Measurements from ENCODE around the gene CNN2. TPM values are rescaled to one million over a fixed set of nuclear protein-coding genes. Genes with fewer than 3 reads are reported as not detected.

The CNN2 gene
- total and polyA plus RNA-seq, 2 of the 8 experiments (the other 6 are each of a cell fraction or from before 2014, with no cell fraction given), result 189 to 551 TPM

GRCh38 chr19:1064661-1065605 is 38.5 kb downstream of the CNN2 start:
- H2BK5ac ChIP-seq (ENCODE audit: low read depth, low read length), result peak overlapping the region; percentile 60; the same call in 1 of the 2 replicates
- no peaks in the 10 kb centered on the region for H3K36me3 ChIP-seq (ENCODE audit: control insufficient read depth in 2 of 4, insufficient read depth in 4 of 4, low read length in 3 of 4)
- WGBS, 2 experiments (ENCODE audit: extremely low coverage in 1 of 2, insufficient coverage in 1 of 2, insufficient read length in 1 of 2, insufficient replicate concordance in 2 of 2, low coverage in 1 of 2, low lambda C conversion rate in 2 of 2, missing lambda C conversion rate in 1 of 2), result 27% methylated on average over 60 of the region's 60 CpGs; no CpG with 5 or more reads in 1 of the 2 experiments
- DNase-seq (ENCODE audit: low read depth in 1 of 2, low spot score in 2 of 2) (peak in 1 of 2 experiments; percentile 88), FAIRE-seq (no peak)
- H4K20me1 ChIP-seq (replicated peaks in 1 of 2; ENCODE audit: control insufficient read depth in 1 of 2, insufficient read depth in 2 of 2, low read length in 2 of 2), result peaks cover 0 to 9% of the 10 kb centered on the region in 2 experiments
- H2AK5ac ChIP-seq (ENCODE audit: low read depth, low read length), result peak overlapping the region; percentile 29; the same call in 1 of the 2 replicates
- H3K23ac ChIP-seq (ENCODE audit: insufficient read length), result no peak overlapping the region
- peak overlapping the region; percentile 35 to 68 for H3K4me2 ChIP-seq (ENCODE audit: insufficient read depth in 1 of 2, low read depth in 2 of 2, low read length in 2 of 2)
- no peak overlapping the region for H4K5ac ChIP-seq (ENCODE audit: insufficient read length, low read depth, low read length)
- H3K23me2 ChIP-seq (ENCODE audit: low read depth, low read length), result peaks cover 11% of the 10 kb centered on the region; the same call in 1 of the 2 replicates
- H3K4me3 ChIP-seq (ENCODE audit: extremely low read depth in 1 of 4, insufficient read depth in 2 of 4, low read depth in 3 of 4, low read length in 4 of 4), result peak overlapping the region in 2 of 4 experiments; percentile 9 to 54; a peak in 3 of 8 replicates
- no peaks in the 10 kb centered on the region for H3K79me2 ChIP-seq (ENCODE audit: control insufficient read depth in 1 of 2, insufficient read depth in 2 of 2, low read length in 2 of 2)
- H2BK20ac ChIP-seq (ENCODE audit: low read length), result peak overlapping the region; percentile 55; the same call in 1 of the 2 replicates
- H3K27me3 ChIP-seq (replicated peaks in 1 of 4; ENCODE audit: control insufficient read depth in 3 of 4, extremely low read depth in 1 of 4, insufficient read depth in 3 of 4, low read length in 3 of 4), result peaks cover 0 to 26% (median 18%) of the 10 kb centered on the region in 4 experiments; a peak in 5 of 7 replicates
- H4K91ac ChIP-seq (replicated peaks; ENCODE audit: insufficient read length, low read length), result peak overlapping the region; percentile 5
- H3K9ac ChIP-seq (replicated peaks in 1 of 4; ENCODE audit: extremely low read depth in 1 of 4, low read depth in 3 of 4, low read length in 3 of 4), result no peak overlapping the region
- peak overlapping the region; percentile 46; the same call in 1 of the 2 replicates for H2BK15ac ChIP-seq (ENCODE audit: low read length)
- H3K79me1 ChIP-seq (ENCODE audit: low read depth, low read length), result no peaks in the 10 kb centered on the region
- H3K14ac ChIP-seq (ENCODE audit: insufficient read length), result no peak overlapping the region
- H3K4ac ChIP-seq (replicated peaks; ENCODE audit: insufficient read length, low read depth, low read length), result no peak overlapping the region
- H2BK12ac ChIP-seq (ENCODE audit: low read depth, low read length), result peak overlapping the region; percentile 80; the same call in 1 of the 2 replicates
- H2BK120ac ChIP-seq (replicated peaks; ENCODE audit: low read depth, low read length), result no peak overlapping the region
- H2AFZ ChIP-seq (ENCODE audit: low read length), result no peak overlapping the region
- ChIA-PET POLR2A (ENCODE audit: partially characterized antibody) (interaction anchor here (0.5 to 6.9 kb wide), 16 partner anchors 9 to 291 kb away, joined by 3 to 97 read pairs (median 4); partner anchors contain the start of genes CIRBP, CNN2, GPX4 and RNU6-2), CTCF (ENCODE audit: partially characterized antibody) (interaction anchor here (0.7 to 5.2 kb wide), 20 partner anchors 8 to 388 kb away, joined by 3 to 54 read pairs (median 3); partner anchors contain the start of gene ABCA7)
- H3K9me3 ChIP-seq (ENCODE audit: insufficient read depth in 2 of 2, low read depth in 1 of 2, low read length in 1 of 2), result peaks cover 0 to 21% of the 10 kb centered on the region in 2 experiments; a peak in 2 of 4 replicates
- no peak overlapping the region for H3K27ac ChIP-seq (ENCODE audit: low read depth, low read length)
- peak overlapping the region; percentile 90 for H3K18ac ChIP-seq (ENCODE audit: extremely low read depth, low read length)
- no peak overlapping the region for H3K56ac ChIP-seq (replicated peaks; ENCODE audit: insufficient read length, low read depth, low read length)
- H3K4me1 ChIP-seq (replicated peaks in 1 of 4; ENCODE audit: control insufficient read depth in 3 of 4, insufficient read depth in 4 of 4, low read length in 3 of 4), result peaks cover 0 to 27% (median 19%) of the 10 kb centered on the region in 4 experiments; a peak in 6 of 7 replicates
- H4K8ac ChIP-seq (ENCODE audit: extremely low read depth, insufficient read depth, low read length), result peak overlapping the region; percentile 92
- TF ChIP-seq GABPA (IDR thresholded peaks at IDR 0.05; ENCODE audit: borderline replicate concordance, insufficient read depth, low read length), result peak; percentile 80; the same call in 1 of the 2 replicates
- TF ChIP-seq, protein P1, sequence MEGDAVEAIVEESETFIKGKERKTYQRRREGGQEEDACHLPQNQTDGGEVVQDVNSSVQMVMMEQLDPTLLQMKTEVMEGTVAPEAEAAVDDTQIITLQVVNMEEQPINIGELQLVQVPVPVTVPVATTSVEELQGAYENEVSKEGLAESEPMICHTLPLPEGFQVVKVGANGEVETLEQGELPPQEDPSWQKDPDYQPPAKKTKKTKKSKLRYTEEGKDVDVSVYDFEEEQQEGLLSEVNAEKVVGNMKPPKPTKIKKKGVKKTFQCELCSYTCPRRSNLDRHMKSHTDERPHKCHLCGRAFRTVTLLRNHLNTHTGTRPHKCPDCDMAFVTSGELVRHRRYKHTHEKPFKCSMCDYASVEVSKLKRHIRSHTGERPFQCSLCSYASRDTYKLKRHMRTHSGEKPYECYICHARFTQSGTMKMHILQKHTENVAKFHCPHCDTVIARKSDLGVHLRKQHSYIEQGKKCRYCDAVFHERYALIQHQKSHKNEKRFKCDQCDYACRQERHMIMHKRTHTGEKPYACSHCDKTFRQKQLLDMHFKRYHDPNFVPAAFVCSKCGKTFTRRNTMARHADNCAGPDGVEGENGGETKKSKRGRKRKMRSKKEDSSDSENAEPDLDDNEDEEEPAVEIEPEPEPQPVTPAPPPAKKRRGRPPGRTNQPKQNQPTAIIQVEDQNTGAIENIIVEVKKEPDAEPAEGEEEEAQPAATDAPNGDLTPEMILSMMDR (IDR thresholded peaks at IDR 0.05; ENCODE audit: control extremely low read depth in 1 of 3, insufficient read depth in 1 of 3, low read depth in 1 of 3, low read length in 3 of 3), result peak; percentile 65 to 86 (median 84)
- TF ChIP-seq SP4 (IDR thresholded peaks at IDR 0.05; ENCODE audit: low read length), result peak; percentile 19; the same call in 1 of the 2 replicates
- TF ChIP-seq JUN (IDR thresholded peaks at IDR 0.05; ENCODE audit: low read depth, low read length), result no peak
- peak; percentile 5; the same call in 1 of the 2 replicates for TF ChIP-seq USF2 (IDR thresholded peaks at IDR 0.05; ENCODE audit: low read length)

All from H1 (cell line).